DOHH2 (cell line): ENCODE results near the gene GJB6.

Experiments used
- H3F3A ChIP-seq: fragments of 200-600 bp; sonication (generic), shearing (Covaris generic); 2 replicates; pipeline ENCODE4 v1.6.0; 2016; ENCODE audit warnings: antibody characterized with exemption, mild to moderate bottlenecking; ENCODE audit not compliant: control insufficient read depth, insufficient read depth
- H3K27ac ChIP-seq: fragments of 200-600 bp; sonication (generic); 2 replicates; pipeline ENCODE4 v1.5.1; 2014; ENCODE audit warnings: low read depth, mild to moderate bottlenecking, low read length, moderate library complexity
- H3K27me3 ChIP-seq: fragments of 200-600 bp; sonication (generic); 2 replicates; pipeline ENCODE4 v1.6.1; 2014; ENCODE audit warnings: mild to moderate bottlenecking, low read length, mixed read lengths; ENCODE audit not compliant: control insufficient read depth
- H3K36me3 ChIP-seq: fragments of 200-600 bp; sonication (generic); 2 replicates; pipeline ENCODE4 v1.6.1; 2014; ENCODE audit warnings: mild to moderate bottlenecking, low read length, moderate library complexity, mixed read lengths; ENCODE audit not compliant: control insufficient read depth
- H3K4me1 ChIP-seq: fragments of 200-600 bp; sonication (generic); 2 replicates; pipeline ENCODE4 v1.6.1; 2014; ENCODE audit warnings: mild to moderate bottlenecking, low read length, mixed read lengths; ENCODE audit not compliant: control insufficient read depth
- H3K4me2 ChIP-seq: fragments of 200-600 bp; sonication (generic); 2 replicates; pipeline ENCODE4 v1.6.0; 2014; ENCODE audit warnings: mild to moderate bottlenecking, low read length, moderate library complexity
- H3K4me3 ChIP-seq: fragments of 200-600 bp; sonication (generic); 2 replicates; pipeline ENCODE4 v1.5.1; 2014; ENCODE audit warnings: mild to moderate bottlenecking, low read length, mixed read lengths
- H3K79me2 ChIP-seq: fragments of 200-600 bp; sonication (generic); 2 replicates; pipeline ENCODE4 v1.6.1; 2014; ENCODE audit warnings: mild to moderate bottlenecking, low read length, mixed read lengths; ENCODE audit not compliant: control insufficient read depth
- H3K9me2 ChIP-seq: fragments of 200-600 bp; sonication (generic); replicated peaks from 2 replicates; pipeline ENCODE4 v1.6.1; 2014; ENCODE audit warnings: mild to moderate bottlenecking, low read length, mixed read lengths; ENCODE audit not compliant: control insufficient read depth
- H3K9me3 ChIP-seq: fragments of 200-600 bp; sonication (generic); 2 replicates; pipeline ENCODE4 v1.6.1; 2014; ENCODE audit warnings: antibody characterized with exemption, low read length, mixed read lengths; ENCODE audit not compliant: control insufficient read depth, insufficient read depth
- H4K20me1 ChIP-seq: fragments of 200-600 bp; sonication (generic); 2 replicates; pipeline ENCODE4 v1.6.0; 2014; ENCODE audit warnings: low read depth, mild to moderate bottlenecking, antibody characterized with exemption, low read length, moderate library complexity; ENCODE audit not compliant: control insufficient read depth, insufficient read depth
- CTCF ChIP-seq: fragments of 200-600 bp; sonication (generic); IDR thresholded peaks from one replicate; pipeline ENCODE4 v1.5.1; 2014; ENCODE audit warnings: antibody characterized with exemption, mild to moderate bottlenecking, low read depth, low read length; ENCODE audit not compliant: poor library complexity, severe bottlenecking
- EZH2phosphoT487 ChIP-seq: fragments of 200-600 bp; sonication (generic); IDR thresholded peaks from 2 replicates; pipeline ENCODE4 v1.6.1; 2017; ENCODE audit warnings: borderline replicate concordance, mild to moderate bottlenecking, antibody characterized with exemption, low read length, moderate library complexity, mixed read lengths

The GJB6 gene

GRCh38 chr13:20227288-20227687, 4.8 kb downstream of the GJB6 start:
- no peaks in the 10 kb centered on the region for H3K4me1 ChIP-seq
- H3K79me2 ChIP-seq, result no peaks in the 10 kb centered on the region
- no peaks in the 10 kb centered on the region for H4K20me1 ChIP-seq
- H3K4me2 ChIP-seq, result no peak overlapping the region
- H3K36me3 ChIP-seq, result no peaks in the 10 kb centered on the region
- H3K27me3 ChIP-seq, result no peaks in the 10 kb centered on the region
- no peak overlapping the region for H3K27ac ChIP-seq
- no peak overlapping the region for H3K4me3 ChIP-seq
- no peaks in the 10 kb centered on the region for H3K9me2 ChIP-seq
- H3F3A ChIP-seq, result no peaks in the 10 kb centered on the region
- no peaks in the 10 kb centered on the region for H3K9me3 ChIP-seq
- TF ChIP-seq CTCF, result no peak
- TF ChIP-seq EZH2phosphoT487, result no peak

GRCh38 chr13:20222553-20222952, 9.6 kb downstream of the GJB6 start:
- H3K27ac ChIP-seq, result no peak overlapping the region
- no peaks in the 10 kb centered on the region for H3K36me3 ChIP-seq
- no peak overlapping the region for H3K4me2 ChIP-seq
- no peaks in the 10 kb centered on the region for H3K4me1 ChIP-seq
- TF ChIP-seq CTCF (no peak), EZH2phosphoT487 (no peak)
- H4K20me1 ChIP-seq, result no peaks in the 10 kb centered on the region
- H3K79me2 ChIP-seq, result no peaks in the 10 kb centered on the region
- H3K4me3 ChIP-seq, result no peak overlapping the region
- H3K27me3 ChIP-seq, result peaks cover 3% of the 10 kb centered on the region; the same call in 1 of the 2 replicates
- H3K9me2 ChIP-seq, result no peaks in the 10 kb centered on the region
- no peaks in the 10 kb centered on the region for H3F3A ChIP-seq
- H3K9me3 ChIP-seq, result no peaks in the 10 kb centered on the region

- Histone ChIP-seq H3F3A (no peaks in the 10 kb centered on the region), H3K4me1 (no peaks in the 10 kb centered on the region), H3K4me2 (no peak overlapping the region), H3K9me2 (no peaks in the 10 kb centered on the region), H3K79me2 (no peaks in the 10 kb centered on the region), H3K27ac (no peak overlapping the region), H3K27me3 (peaks cover 4% of the 10 kb centered on the region; the same call in 1 of the 2 replicates), H4K20me1 (no peaks in the 10 kb centered on the region), H3K9me3 (no peaks in the 10 kb centered on the region), H3K36me3 (no peaks in the 10 kb centered on the region), H3K4me3 (no peak overlapping the region)
- no peak for TF ChIP-seq EZH2phosphoT487
- no peak for TF ChIP-seq CTCF
Observed at GRCh38 chr13:20221772-20222171, 10.3 kb downstream of the GJB6 start.
